Measurements from ENCODE around the gene STARD10. TPM values are rescaled to one million over a fixed set of nuclear protein-coding genes. Genes with fewer than 3 reads are reported as not detected.

The STARD10 gene
- total and polyA plus RNA-seq, 9 of the 15 experiments (the other 6 are each of a cell fraction or from before 2014, with no cell fraction given): 0.15 to 52.9 (median 32.3) TPM

- ChIA-PET CTCF (ENCODE audit: low intra/inter-chr PET ratio) (no interaction called here), POLR2A (interaction anchor here (0.5 to 0.8 kb wide), 2 partner anchors 40 to 183 kb away, joined by 3 read pairs; no protein-coding TSS in a partner anchor)
- peaks cover 23% of the 10 kb centered on the region; the same call in 2 of the 3 replicates for H3K36me3 ChIP-seq (ENCODE audit: control insufficient read depth, insufficient read depth, low read length)
- H3K27me3 ChIP-seq (ENCODE audit: control insufficient read depth in 2 of 2, insufficient read depth in 2 of 2, low read length in 2 of 2): no peaks in the 10 kb centered on the region
- intact Hi-C loops (cut with micrococcal nuclease): loop anchor here (5.0 kb wide), 1 partner anchor 35 kb away; no protein-coding TSS in a partner anchor
- peak overlapping the region; percentile 65; the same call in 2 of the 3 replicates for H3K27ac ChIP-seq (ENCODE audit: extremely low read depth, low read depth, low read length)
- H3K79me2 ChIP-seq (ENCODE audit: control insufficient read depth, insufficient read depth, low read length): peaks cover 93% of the 10 kb centered on the region
- peak overlapping the region; percentile 27; the same call in 1 of the 2 replicates for H3K4me2 ChIP-seq (ENCODE audit: insufficient read depth, low read length)
- DNase-seq (ENCODE audit: extremely low read depth in 1 of 4, low spot score in 3 of 4): no peak
- no peak overlapping the region for H2AFZ ChIP-seq (ENCODE audit: low read depth, low read length)
- no peak overlapping the region for H3K4me3 ChIP-seq
- peaks cover 21% of the 10 kb centered on the region for H3K9me1 ChIP-seq (ENCODE audit: control insufficient read depth, insufficient read depth, low read length)
- ATAC-seq: no peak
- H3K9me3 ChIP-seq (replicated peaks; ENCODE audit: control insufficient read depth, insufficient read depth, low read depth, low read length): no peaks in the 10 kb centered on the region
- TF ChIP-seq SRF (CRISPR knock-in tag; IDR thresholded peaks at IDR 0.05): peak; percentile 80 to 92
- no peak for TF ChIP-seq FOXJ3 (CRISPR knock-in tag; IDR thresholded peaks at IDR 0.05)
- no peak for TF ChIP-seq CREB3 (tag; conservative IDR thresholded peaks at IDR 0.05; ENCODE audit: low read depth)
- 0 out of 2 replicates have a peak, but pooled peaks have one; percentile 32 for TF ChIP-seq ZBTB1 (CRISPR knock-in tag; IDR thresholded peaks at IDR 0.05; ENCODE audit: borderline replicate concordance, low read depth)
- TF ChIP-seq BCOR (IDR thresholded peaks at IDR 0.05): peak; percentile 47; the same call in 1 of the 2 replicates
- peak; percentile 77 for TF ChIP-seq RBM25 (IDR thresholded peaks at IDR 0.05; ENCODE audit: low read depth, low read length, severe bottlenecking)
- TF ChIP-seq ADNP (tag; IDR thresholded peaks at IDR 0.05): 0 out of 2 replicates have a peak, but pooled peaks have one; percentile 53
- 0 out of 2 replicates have a peak, but pooled peaks have one; percentile 22 for TF ChIP-seq SP1 (CRISPR knock-in tag; IDR thresholded peaks at IDR 0.05)
- no peak for TF ChIP-seq ZNF133 (CRISPR knock-in tag; IDR thresholded peaks at IDR 0.05)
- peak overlapping the region in 1 of 2 experiments; percentile 83; a peak in 1 of 4 replicates for H3K9ac ChIP-seq (ENCODE audit: insufficient read depth in 1 of 2, low read depth in 2 of 2, low read length in 2 of 2)
- peaks cover 12% of the 10 kb centered on the region for H4K20me1 ChIP-seq (replicated peaks; ENCODE audit: control insufficient read depth, insufficient read depth, low read length)
- FAIRE-seq: peak; percentile 55
- 69% methylated on average over 6 of the region's 7 CpGs for WGBS (ENCODE audit: insufficient coverage, low coverage, missing lambda C conversion rate)
- BruUV-seq (replicated peaks): no TSS peak
- peaks cover 79 to 92% of the 10 kb centered on the region in 2 experiments for H3K4me1 ChIP-seq (replicated peaks in 1 of 2; ENCODE audit: control insufficient read depth in 2 of 2, insufficient read depth in 2 of 2, low read length in 2 of 2)
- in situ Hi-C loops (cut with MboI): no loop called here
Measured at GRCh38 chr11:72742513-72743320, 51.1 kb downstream of the STARD10 start.

Measured in K562 (cell line).